A172 (cell line): ENCODE results near the gene NTSR1. TPM values are rescaled to one million over a fixed set of nuclear protein-coding genes. Genes with fewer than 3 reads are reported as not detected.
"Not testable (repeated sequence)": the region's sequence is repeated elsewhere in the genome, so short reads cannot be mapped to it uniquely, and the experiment has no call there.

ENCODE experiments used
- DNase-seq: peaks from one replicate; pipeline ENCODE4 v3.0.0-alpha.2; 2015; ENCODE audit warnings: low spot score
- total RNA-seq: library from RNA; depleted of rRNA; stranded (reverse); fragments of >200 nt; shearing (Covaris generic); gene quantifications from 2 replicates; pipeline ENCODE4 v1.2.3, GENCODE V29; 2014

The NTSR1 gene
- total RNA-seq, 1 experiment from 2014 or later: 9.0 TPM

DNA sequence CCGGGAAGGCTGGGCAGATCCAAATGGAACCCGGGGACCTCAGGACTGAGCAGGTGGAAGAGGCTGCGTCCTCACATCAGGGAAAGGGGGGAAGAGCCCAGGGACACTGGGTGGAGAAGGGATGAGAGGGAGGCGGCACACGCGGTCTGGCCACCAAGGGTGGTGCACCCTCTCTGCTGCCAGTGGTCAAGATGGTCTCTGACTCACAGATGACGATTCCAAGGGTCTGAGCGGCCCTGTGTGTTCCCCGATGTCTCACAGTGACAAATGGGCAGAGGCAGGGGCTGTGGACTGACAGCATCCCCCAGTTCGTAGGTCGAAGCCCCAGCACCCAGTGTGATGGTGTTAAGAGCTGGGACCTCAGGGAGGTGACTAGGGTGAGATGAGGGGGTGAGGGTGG is 34.3 kb upstream of the NTSR1 start:
- no peak for DNase-seq

DNA sequence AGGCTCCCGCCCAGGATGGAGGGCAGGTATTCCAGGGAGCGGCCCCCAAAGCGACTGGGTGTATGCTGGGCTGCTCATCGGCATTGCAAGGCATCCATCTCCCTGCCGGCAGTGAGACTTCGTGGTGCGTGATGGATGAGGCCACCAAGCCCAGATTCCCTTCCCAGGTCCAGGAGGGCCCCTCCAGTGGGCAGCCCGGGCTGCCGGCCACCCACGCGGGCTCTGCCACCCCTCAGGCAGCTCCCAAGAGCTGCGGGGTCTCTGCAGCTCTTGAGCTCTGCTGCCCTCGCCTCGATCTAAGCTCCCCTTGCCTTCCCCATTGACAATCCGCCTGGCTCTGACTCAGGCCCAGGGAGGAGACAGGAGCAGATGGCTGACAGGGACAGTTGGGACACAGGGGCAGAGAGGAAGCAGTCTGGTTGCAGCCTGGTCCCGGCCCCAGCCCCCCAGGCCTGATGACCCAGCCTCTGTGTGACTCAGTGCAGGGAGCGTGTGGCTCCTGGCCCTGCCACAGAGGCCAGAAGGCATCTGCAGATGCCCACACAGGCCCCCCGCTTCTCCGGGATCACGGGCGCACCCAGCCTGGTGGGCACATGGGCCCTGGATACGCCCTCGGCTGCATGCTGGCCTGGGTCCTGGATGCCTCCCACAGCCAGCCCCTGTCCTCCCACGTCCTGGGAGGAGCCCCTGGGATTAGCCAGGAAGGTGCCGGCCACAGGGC is 33.3 kb upstream of the NTSR1 start:
- peak; percentile 75 for DNase-seq

GRCh38 chr20:62675877-62676260 is 32.8 kb upstream of the NTSR1 start:
- no peak for DNase-seq

GRCh38 chr20:62676976-62677375 is 31.7 kb upstream of the NTSR1 start:
- DNase-seq: no peak

DNA sequence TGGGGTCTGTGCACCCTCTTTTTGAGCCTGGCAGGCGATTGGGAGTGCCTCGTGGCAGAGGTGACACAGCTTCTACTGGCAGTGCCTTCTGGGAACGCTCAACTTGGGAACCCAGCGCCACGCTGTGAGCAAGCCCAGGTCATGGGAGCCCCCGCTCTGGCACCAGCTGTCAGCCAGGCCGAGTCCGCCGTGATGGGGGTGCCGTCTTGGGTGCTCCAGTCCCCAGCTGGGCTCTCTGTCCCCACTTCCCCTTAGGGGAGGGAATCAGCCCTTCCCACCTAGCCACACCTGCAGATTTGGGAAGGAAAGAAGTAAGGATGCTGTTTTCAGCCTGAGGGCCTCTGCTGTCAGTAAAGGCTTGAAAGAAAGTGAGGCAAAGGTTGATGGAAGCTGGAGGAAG is 31.0 kb upstream of the NTSR1 start:
- DNase-seq: no peak

DNA sequence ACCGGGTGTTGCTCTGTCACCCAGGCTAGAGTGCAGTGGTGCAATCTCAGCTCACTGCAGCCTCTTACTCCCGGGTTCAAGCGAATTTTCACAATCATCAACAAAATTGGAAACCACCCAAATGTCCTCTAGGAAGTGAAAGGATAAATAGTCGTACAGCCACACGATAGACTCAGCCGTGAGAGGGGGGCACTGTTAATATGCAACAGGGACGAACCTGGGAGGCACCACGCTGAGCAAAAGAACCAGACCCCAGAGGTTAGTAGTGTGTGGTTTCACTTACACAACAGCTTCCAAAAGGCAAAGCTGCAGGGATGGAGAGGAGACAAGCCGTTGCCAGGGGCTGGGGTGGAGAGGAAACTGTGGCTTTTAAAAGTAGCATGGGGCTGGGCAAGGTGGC is 30.1 kb upstream of the NTSR1 start:
- no peak for DNase-seq

DNA sequence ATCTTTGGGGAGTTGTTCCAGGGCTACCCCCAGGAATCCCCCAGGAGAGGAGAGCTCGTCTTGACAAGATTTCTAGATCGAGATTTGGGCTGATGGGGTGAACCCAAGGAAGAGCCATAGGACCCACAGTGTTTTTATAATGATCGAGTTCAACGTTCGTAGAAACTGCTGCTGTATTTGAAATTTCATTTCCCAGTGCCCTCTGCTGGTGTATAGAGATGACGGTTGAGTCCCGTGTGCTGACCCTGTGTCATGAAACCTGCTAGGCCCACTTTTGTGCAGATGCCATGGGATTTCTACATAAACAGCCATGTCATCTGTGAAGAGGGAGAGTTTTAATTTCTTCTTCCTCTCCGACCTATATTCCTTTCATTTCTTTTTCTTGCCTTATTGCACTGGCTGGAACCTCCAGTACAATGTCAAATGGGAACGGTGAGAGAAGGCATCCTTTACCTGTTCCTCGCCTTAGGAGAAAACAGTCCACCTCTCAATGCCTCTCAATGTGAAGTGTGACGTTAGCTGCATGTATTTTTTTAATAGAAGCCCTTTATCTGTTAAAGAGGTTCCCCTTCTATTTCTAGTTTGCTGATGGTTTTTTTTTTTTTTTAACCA is 28.6 kb upstream of the NTSR1 start:
- no peak for DNase-seq

DNA sequence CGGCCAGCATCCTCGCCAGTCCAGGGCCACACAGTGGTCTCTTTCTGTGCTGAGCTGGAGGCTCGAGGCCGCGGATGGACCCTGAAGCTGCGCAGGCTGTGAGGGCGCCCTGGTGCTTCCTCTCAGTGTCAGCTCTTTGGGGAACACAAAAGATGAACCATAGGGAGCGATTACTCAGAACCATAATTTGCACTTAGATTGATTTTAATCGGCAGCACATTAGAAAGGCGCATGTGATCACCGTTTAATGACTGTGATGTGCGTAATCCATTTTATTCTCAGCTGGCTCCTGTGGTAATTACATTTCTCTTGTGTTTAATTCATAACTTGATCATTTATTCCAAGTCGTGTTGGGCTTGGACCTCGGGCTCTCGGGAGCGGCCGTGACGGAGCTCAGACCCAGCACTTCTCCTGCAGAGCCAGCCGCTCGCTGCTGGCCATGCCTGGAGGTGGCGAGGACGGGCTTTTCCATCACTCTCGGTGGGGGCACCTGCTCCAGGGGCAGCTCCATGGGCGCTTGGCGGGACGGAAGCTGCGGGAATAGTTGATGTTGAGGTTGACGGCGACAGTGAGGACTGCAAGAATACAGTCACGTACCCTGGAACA is 25.6 kb upstream of the NTSR1 start:
- DNase-seq: no peak

- DNase-seq: not testable (repeated sequence)
Measured at GRCh38 chr20:62683660-62684322, 24.8 kb upstream of the NTSR1 start.

DNA sequence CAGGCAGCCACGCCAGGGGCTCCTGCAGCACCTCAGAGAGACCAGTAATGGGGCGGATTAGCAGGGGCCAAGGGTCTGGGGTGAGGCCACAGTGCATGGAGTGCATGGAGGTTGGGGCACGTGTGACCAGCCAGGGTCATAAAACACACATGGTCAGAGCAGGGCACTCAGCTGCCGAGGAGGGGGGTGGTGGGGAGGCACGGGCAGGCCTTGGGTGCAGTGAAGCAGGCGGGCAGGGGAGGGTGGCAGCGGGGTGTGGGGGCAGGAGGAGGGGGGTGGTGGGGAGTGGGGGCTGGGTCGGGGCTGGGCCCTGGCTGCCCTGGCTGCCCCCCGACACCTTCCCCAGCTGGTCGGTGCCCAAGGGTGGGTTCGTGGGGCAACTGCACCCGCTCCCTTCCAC is 23.7 kb upstream of the NTSR1 start:
- DNase-seq: no peak

DNA sequence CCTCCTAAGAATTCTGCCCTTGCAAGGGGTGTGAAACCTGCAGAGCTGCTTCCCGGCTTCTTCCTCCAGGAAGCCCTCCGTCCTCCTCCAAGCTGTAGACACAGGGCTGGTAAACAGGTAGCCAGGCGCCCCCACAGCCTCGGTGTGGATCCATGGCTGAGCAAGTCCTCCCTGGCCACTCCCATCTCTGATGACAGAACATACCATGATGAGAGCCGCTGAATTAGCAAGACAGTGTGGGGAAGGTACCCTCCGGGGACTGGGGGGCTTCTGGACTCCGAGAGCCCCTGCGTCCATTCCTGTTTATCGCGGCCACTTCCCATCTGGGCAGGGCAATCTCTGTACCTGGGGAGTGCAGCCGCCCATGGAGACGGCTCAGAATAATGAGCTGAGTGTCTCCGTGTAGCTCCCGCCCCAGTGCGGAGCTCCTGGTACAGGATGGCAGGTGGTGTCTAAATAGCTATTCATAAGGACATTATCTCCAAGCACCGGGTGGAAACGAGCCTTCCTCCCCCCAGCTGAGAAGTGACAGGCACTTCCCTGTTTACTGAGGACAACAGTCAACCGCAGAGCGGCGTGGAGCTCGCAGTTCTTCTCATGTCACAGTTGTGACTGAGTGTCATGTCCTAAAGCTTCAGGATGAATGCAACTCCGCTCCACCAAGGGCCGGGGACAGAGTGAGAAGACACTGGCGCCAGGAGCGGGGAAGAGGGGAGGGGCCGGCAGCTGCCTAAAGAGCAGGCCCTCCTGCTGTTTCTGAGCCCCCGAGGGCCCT is 22.7 kb upstream of the NTSR1 start:
- no peak for DNase-seq

- no peak for DNase-seq
Measured at GRCh38 chr20:62686869-62687830, 21.5 kb upstream of the NTSR1 start.

- DNase-seq: no peak
Measured at GRCh38 chr20:62688083-62688482, 20.6 kb upstream of the NTSR1 start.

- DNase-seq: peak; percentile 73
Measured at GRCh38 chr20:62688855-62689460, 19.7 kb upstream of the NTSR1 start.

DNA sequence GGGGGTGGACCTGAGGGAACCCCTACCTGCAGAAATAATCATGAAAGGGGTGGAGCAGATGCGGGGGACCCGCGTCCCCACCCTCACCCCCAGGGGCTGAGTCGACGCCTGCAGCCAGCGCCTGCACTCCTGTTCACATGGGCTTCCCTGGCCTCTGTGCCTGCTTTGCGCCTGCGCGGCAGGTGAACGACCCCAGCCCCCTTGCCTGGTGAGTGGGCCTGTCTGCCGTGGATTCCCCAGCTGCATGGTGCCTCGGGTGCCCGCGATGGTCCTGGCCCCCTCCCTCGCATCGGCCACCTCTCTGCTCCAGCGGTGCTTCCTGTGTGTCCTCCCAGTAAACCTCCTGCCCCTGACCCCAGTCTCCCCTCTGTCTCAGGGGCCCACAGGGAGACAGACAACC is 18.8 kb upstream of the NTSR1 start:
- DNase-seq: no peak

DNA sequence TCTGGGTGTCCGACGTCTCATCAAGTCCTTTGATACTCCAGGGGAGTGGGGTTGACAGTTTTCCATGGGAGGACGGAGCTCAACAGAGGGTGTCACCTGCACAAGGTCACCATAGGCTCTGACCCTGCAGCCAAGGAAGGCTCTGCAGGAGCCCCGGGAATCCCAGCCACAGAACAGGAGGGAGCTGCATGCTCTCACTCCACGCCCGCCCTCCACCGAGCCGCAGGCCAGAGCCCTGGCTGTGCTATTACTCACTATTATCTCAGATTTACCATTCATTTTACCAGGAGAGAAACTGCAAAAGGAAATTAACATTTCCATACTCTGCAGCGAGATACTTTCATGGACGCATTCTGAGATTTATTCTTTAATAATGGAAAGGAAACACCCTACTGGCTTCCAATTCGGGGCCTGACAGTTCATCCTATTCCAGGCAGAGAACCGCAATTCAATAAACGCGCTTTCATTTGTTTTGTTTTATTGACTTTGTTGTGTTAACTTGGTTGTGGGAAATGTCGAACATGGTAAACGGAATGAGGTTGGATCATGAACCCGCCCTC is 18.3 kb upstream of the NTSR1 start:
- DNase-seq: no peak

GRCh38 chr20:62691487-62691886 is 17.1 kb upstream of the NTSR1 start:
- no peak for DNase-seq

DNA sequence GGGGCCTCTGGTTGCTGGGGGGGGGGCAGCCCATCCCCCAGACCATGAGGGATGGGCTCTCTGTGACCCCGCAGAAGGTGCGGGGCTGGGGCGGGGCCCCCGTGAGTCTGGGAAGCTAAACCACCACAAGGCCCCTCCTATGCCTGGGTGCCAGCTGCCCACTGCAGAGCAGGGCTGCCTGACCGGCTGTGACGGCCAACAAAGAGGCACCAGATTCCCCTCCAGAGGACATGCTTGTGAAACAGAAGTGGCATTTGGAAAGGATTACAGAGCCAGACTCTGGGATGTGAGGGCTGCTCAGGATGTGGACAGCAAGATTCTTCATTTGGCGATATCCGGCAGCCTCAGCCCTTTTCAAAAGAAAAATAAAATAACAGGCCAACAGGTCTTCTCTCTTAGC is 16.5 kb upstream of the NTSR1 start:
- no peak for DNase-seq

DNA sequence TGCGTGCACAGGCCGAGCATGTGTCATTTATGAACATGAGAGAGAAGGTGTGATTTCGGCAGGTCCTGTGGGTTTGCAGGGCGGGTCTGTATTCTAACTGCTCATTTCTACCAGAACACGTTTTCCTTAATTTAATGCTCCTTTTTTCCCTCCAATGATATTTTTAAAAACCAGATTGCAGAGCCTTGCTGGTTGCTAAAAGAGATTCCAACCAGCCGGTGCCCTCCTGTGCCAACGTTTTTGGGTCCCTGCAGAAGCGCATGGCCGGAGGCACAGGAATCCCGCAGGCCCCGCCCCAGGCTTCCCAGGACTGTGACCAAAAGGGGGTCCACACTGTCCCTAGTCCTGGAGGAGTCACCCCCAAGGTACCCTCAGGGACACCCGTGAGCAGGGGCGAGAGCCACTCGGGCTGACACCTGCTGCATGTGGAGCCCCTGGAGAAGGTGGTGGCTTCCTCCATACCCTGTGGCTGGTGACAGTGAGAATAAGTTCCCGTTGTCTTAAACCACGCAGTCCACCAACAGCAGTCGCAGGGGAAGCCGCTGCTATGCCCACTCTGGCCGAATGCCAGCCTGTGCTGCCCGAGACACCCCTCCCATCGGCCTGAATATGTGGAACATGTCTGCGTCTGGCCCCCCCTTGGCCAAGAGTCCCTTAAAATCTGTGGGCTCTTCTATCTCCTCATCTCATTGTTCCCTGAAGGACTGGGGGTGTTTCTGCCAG is 15.7 kb upstream of the NTSR1 start:
- DNase-seq: no peak
